NB4 (cell line): ENCODE measurements around the gene TBR1.

Experiments
- MYC ChIP-seq: IDR thresholded peaks from 2 replicates; pipeline ENCODE4 v1.6.1; 2011; ENCODE audit warnings: low read depth, low read length
- POLR2A ChIP-seq: IDR thresholded peaks from 2 replicates; pipeline ENCODE4 v1.6.1; 2011; ENCODE audit warnings: mild to moderate bottlenecking; ENCODE audit not compliant: insufficient read length; ENCODE audit errors: extremely low read depth
- TF ChIP-seq, protein P1 (sequence below): IDR thresholded peaks from one replicate; pipeline ENCODE4 v1.5.1; 2012; ENCODE audit warnings: low read depth, low read length
- TF ChIP-seq, protein P2 (sequence below): IDR thresholded peaks from 2 replicates; pipeline ENCODE4 v1.6.1; 2011; ENCODE audit warnings: low read depth, low read length

DNA sequence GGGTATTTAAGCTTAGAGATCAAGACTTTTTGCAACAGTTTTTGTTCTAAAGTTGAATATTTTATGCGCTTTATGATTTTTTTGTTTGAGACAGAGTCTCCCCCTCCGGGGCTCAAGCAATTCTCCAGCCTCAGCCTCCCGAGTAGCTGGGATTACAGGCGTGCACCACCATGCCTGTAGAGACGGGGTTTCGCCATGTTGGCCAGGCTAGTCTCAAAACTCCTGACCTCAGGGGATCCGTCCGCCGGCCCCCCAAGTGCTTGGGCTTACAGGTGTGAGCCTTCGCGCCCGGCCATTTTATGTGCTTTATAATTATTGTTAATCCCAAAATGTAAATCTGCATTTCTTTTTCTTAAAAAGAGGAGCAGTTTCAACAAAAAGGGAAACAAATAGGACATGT is 29.0 kb downstream of the TBR1 start:
- TF ChIP-seq, protein P1, sequence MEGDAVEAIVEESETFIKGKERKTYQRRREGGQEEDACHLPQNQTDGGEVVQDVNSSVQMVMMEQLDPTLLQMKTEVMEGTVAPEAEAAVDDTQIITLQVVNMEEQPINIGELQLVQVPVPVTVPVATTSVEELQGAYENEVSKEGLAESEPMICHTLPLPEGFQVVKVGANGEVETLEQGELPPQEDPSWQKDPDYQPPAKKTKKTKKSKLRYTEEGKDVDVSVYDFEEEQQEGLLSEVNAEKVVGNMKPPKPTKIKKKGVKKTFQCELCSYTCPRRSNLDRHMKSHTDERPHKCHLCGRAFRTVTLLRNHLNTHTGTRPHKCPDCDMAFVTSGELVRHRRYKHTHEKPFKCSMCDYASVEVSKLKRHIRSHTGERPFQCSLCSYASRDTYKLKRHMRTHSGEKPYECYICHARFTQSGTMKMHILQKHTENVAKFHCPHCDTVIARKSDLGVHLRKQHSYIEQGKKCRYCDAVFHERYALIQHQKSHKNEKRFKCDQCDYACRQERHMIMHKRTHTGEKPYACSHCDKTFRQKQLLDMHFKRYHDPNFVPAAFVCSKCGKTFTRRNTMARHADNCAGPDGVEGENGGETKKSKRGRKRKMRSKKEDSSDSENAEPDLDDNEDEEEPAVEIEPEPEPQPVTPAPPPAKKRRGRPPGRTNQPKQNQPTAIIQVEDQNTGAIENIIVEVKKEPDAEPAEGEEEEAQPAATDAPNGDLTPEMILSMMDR = no peak
- TF ChIP-seq POLR2A (no peak), MYC (no peak)
- TF ChIP-seq, protein P2, sequence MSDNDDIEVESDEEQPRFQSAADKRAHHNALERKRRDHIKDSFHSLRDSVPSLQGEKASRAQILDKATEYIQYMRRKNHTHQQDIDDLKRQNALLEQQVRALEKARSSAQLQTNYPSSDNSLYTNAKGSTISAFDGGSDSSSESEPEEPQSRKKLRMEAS = no peak
